ENCODE results near the gene PDIA6.

- TF ChIP-seq, protein P1, sequence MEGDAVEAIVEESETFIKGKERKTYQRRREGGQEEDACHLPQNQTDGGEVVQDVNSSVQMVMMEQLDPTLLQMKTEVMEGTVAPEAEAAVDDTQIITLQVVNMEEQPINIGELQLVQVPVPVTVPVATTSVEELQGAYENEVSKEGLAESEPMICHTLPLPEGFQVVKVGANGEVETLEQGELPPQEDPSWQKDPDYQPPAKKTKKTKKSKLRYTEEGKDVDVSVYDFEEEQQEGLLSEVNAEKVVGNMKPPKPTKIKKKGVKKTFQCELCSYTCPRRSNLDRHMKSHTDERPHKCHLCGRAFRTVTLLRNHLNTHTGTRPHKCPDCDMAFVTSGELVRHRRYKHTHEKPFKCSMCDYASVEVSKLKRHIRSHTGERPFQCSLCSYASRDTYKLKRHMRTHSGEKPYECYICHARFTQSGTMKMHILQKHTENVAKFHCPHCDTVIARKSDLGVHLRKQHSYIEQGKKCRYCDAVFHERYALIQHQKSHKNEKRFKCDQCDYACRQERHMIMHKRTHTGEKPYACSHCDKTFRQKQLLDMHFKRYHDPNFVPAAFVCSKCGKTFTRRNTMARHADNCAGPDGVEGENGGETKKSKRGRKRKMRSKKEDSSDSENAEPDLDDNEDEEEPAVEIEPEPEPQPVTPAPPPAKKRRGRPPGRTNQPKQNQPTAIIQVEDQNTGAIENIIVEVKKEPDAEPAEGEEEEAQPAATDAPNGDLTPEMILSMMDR (conservative IDR thresholded peaks at IDR 0.05 in 1 of 2, IDR thresholded peaks at IDR 0.05 in 1 of 2; ENCODE audit: low read depth in 1 of 2, low read length in 2 of 2), result no peak
- TF ChIP-seq EZH2 (IDR thresholded peaks at IDR 0.05; ENCODE audit: low read length, missing control alignments), result no peak
Observed at GRCh38 chr2:10784719-10785118, 27.9 kb downstream of the PDIA6 start.

Measured in fibroblast of lung (primary cell).